Measurements from ENCODE around the gene C10orf105. TPM values are rescaled to one million over a fixed set of nuclear protein-coding genes. Genes with fewer than 3 reads are reported as not detected.

The C10orf105 gene
- total and polyA plus RNA-seq, 2 of the 8 experiments (the other 6 are each of a cell fraction or from before 2014, with no cell fraction given): 0.71 to 0.73 TPM

GRCh38 chr10:71746344-71747037 lies 26.9 kb upstream of the C10orf105 start:
- no peak for FAIRE-seq
- WGBS, 2 experiments (ENCODE audit: extremely low coverage in 1 of 2, insufficient coverage in 1 of 2, insufficient read length in 1 of 2, insufficient replicate concordance in 2 of 2, low coverage in 1 of 2, low lambda C conversion rate in 2 of 2, missing lambda C conversion rate in 1 of 2): 90% methylated on average over 13 of the region's 13 CpGs; no CpG with 5 or more reads in 1 of the 2 experiments

More at GRCh38 chr10:71746344-71747037, 26.9 kb upstream of the C10orf105 start:
- Histone ChIP-seq H3K36me3 (ENCODE audit: control insufficient read depth in 2 of 4, insufficient read depth in 4 of 4, low read length in 3 of 4) (no peaks in the 10 kb centered on the region), H3K23ac (ENCODE audit: insufficient read length) (no peak overlapping the region), H3K4me2 (ENCODE audit: insufficient read depth in 1 of 2, low read depth in 2 of 2, low read length in 2 of 2) (no peak overlapping the region), H4K20me1 (replicated peaks in 1 of 2; ENCODE audit: control insufficient read depth in 1 of 2, insufficient read depth in 2 of 2, low read length in 2 of 2) (no peaks in the 10 kb centered on the region), H3K4ac (replicated peaks; ENCODE audit: insufficient read length, low read depth, low read length) (no peak overlapping the region), H3K14ac (ENCODE audit: insufficient read length) (no peak overlapping the region), H3K9ac (replicated peaks in 1 of 4; ENCODE audit: extremely low read depth in 1 of 4, low read depth in 3 of 4, low read length in 3 of 4) (no peak overlapping the region), H3K27me3 (replicated peaks in 1 of 4; ENCODE audit: control insufficient read depth in 3 of 4, extremely low read depth in 1 of 4, insufficient read depth in 3 of 4, low read length in 3 of 4) (0 out of 7 replicates have a peak, but pooled peaks cover 0 to 2% (median 0%) of the 10 kb centered on the region in 4 experiments), H3K18ac (ENCODE audit: extremely low read depth, low read length) (no peak overlapping the region), H3K27ac (ENCODE audit: low read depth, low read length) (no peak overlapping the region), H4K91ac (replicated peaks; ENCODE audit: insufficient read length, low read length) (no peak overlapping the region), H2BK120ac (replicated peaks; ENCODE audit: low read depth, low read length) (no peak overlapping the region), H2BK20ac (ENCODE audit: low read length) (no peak overlapping the region; the same call in 1 of the 2 replicates), H4K5ac (ENCODE audit: insufficient read length, low read depth, low read length) (no peak overlapping the region), H2AFZ (ENCODE audit: low read length) (no peak overlapping the region), H3K4me1 (replicated peaks in 1 of 4; ENCODE audit: control insufficient read depth in 3 of 4, insufficient read depth in 4 of 4, low read length in 3 of 4) (peaks cover 1 to 8% (median 4%) of the 10 kb centered on the region in 4 experiments; a peak in 4 of 7 replicates), H3K79me2 (ENCODE audit: control insufficient read depth in 1 of 2, insufficient read depth in 2 of 2, low read length in 2 of 2) (no peaks in the 10 kb centered on the region), H3K9me3 (ENCODE audit: insufficient read depth in 2 of 2, low read depth in 1 of 2, low read length in 1 of 2) (no peaks in the 10 kb centered on the region), H4K8ac (ENCODE audit: extremely low read depth, insufficient read depth, low read length) (no peak overlapping the region), H2BK5ac (ENCODE audit: low read depth, low read length) (no peak overlapping the region), H2BK15ac (ENCODE audit: low read length) (no peak overlapping the region), H2AK5ac (ENCODE audit: low read depth, low read length) (no peak overlapping the region), H2BK12ac (ENCODE audit: low read depth, low read length) (no peak overlapping the region), H3K4me3 (ENCODE audit: extremely low read depth in 1 of 4, insufficient read depth in 2 of 4, low read depth in 3 of 4, low read length in 4 of 4) (no peak overlapping the region), H3K56ac (replicated peaks; ENCODE audit: insufficient read length, low read depth, low read length) (no peak overlapping the region), H3K23me2 (ENCODE audit: low read depth, low read length) (no peaks in the 10 kb centered on the region), H3K79me1 (ENCODE audit: low read depth, low read length) (no peaks in the 10 kb centered on the region)
- no peak for TF ChIP-seq POU5F1 (IDR thresholded peaks at IDR 0.05; ENCODE audit: low read depth, low read length)
- no peak for TF ChIP-seq FOSL1 (IDR thresholded peaks at IDR 0.05; ENCODE audit: insufficient read depth, low read depth, low read length)
- TF ChIP-seq, protein P1, sequence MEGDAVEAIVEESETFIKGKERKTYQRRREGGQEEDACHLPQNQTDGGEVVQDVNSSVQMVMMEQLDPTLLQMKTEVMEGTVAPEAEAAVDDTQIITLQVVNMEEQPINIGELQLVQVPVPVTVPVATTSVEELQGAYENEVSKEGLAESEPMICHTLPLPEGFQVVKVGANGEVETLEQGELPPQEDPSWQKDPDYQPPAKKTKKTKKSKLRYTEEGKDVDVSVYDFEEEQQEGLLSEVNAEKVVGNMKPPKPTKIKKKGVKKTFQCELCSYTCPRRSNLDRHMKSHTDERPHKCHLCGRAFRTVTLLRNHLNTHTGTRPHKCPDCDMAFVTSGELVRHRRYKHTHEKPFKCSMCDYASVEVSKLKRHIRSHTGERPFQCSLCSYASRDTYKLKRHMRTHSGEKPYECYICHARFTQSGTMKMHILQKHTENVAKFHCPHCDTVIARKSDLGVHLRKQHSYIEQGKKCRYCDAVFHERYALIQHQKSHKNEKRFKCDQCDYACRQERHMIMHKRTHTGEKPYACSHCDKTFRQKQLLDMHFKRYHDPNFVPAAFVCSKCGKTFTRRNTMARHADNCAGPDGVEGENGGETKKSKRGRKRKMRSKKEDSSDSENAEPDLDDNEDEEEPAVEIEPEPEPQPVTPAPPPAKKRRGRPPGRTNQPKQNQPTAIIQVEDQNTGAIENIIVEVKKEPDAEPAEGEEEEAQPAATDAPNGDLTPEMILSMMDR (IDR thresholded peaks at IDR 0.05; ENCODE audit: control extremely low read depth in 1 of 3, insufficient read depth in 1 of 3, low read depth in 1 of 3, low read length in 3 of 3): peak; percentile 39 to 40 (median 40)
- TF ChIP-seq EP300 (IDR thresholded peaks at IDR 0.05; ENCODE audit: borderline replicate concordance in 1 of 2, low read depth in 2 of 2, low read length in 2 of 2): no peak
- peak; percentile 21 to 44; a peak in 3 of 4 replicates for TF ChIP-seq RAD21 (IDR thresholded peaks at IDR 0.05 in 1 of 2, conservative IDR thresholded peaks at IDR 0.05 in 1 of 2; ENCODE audit: low read depth in 2 of 2, low read length in 2 of 2)
- TF ChIP-seq TCF12 (IDR thresholded peaks at IDR 0.05; ENCODE audit: low read depth, low read length): no peak
- TF ChIP-seq, protein P2, sequence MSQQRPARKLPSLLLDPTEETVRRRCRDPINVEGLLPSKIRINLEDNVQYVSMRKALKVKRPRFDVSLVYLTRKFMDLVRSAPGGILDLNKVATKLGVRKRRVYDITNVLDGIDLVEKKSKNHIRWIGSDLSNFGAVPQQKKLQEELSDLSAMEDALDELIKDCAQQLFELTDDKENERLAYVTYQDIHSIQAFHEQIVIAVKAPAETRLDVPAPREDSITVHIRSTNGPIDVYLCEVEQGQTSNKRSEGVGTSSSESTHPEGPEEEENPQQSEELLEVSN (IDR thresholded peaks at IDR 0.05): no peak
- TF ChIP-seq TEAD4 (IDR thresholded peaks at IDR 0.05; ENCODE audit: low read depth, low read length): no peak
- ChIA-PET CTCF (ENCODE audit: partially characterized antibody) (interaction anchor here (0.6 to 4.1 kb wide), 33 partner anchors 9 to 430 kb away, joined by 3 to 23 read pairs (median 4); partner anchors contain the start of genes SLC29A3 and VSIR), POLR2A (ENCODE audit: partially characterized antibody) (interaction anchor here (0.6 to 1.4 kb wide), 2 partner anchors 27 to 68 kb away, joined by 3 read pairs; partner anchors contain the start of gene C10orf105)
- no peak for DNase-seq (ENCODE audit: low read depth in 1 of 2, low spot score in 2 of 2)
